Measurements from ENCODE around the gene NPTX1.

DNA sequence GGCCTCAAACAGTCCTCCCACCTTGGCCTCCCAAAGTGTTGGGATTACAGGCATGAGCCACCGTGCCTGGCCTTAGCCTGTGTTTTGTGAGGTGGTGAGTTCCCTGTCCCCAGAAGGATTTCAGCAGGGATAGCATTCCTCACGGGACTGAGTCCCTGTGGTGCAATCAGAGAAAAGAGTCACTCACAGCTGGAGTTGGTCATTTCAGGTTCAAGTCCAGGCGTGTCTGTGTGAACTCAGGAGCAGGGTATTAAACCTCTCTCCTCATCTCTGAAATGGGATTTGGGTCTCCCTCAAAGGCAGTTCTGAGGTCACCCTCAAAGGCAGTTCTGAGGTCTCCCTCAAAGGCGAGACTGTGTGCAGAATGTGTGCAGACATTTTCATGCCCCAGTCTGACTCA, 28.6 kb downstream of the NPTX1 start:
- TF ChIP-seq BHLHE40 (IDR thresholded peaks at IDR 0.05; ENCODE audit: borderline replicate concordance) (no peak), SP1 (IDR thresholded peaks at IDR 0.05) (no peak), CTBP1 (IDR thresholded peaks at IDR 0.05; ENCODE audit: borderline replicate concordance) (no peak), ELF4 (IDR thresholded peaks at IDR 0.05) (no peak), FOXM1 (IDR thresholded peaks at IDR 0.05; ENCODE audit: borderline replicate concordance) (no peak), TARDBP (IDR thresholded peaks at IDR 0.05) (no peak), ARNT (IDR thresholded peaks at IDR 0.05) (no peak), SUZ12 (IDR thresholded peaks at IDR 0.05) (no peak), LEF1 (IDR thresholded peaks at IDR 0.05; ENCODE audit: borderline replicate concordance) (no peak), FOXK2 (IDR thresholded peaks at IDR 0.05) (no peak), NFRKB (IDR thresholded peaks at IDR 0.05) (no peak), ZNF384 (IDR thresholded peaks at IDR 0.05) (no peak)
- TF ChIP-seq, protein P1, sequence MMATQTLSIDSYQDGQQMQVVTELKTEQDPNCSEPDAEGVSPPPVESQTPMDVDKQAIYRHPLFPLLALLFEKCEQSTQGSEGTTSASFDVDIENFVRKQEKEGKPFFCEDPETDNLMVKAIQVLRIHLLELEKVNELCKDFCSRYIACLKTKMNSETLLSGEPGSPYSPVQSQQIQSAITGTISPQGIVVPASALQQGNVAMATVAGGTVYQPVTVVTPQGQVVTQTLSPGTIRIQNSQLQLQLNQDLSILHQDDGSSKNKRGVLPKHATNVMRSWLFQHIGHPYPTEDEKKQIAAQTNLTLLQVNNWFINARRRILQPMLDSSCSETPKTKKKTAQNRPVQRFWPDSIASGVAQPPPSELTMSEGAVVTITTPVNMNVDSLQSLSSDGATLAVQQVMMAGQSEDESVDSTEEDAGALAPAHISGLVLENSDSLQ (IDR thresholded peaks at IDR 0.05), result no peak

Measured in HEK293T (cell line).